Mucosa of stomach (tissue), 1 donor: ENCODE measurements around the gene IKZF1.

ENCODE experiments used
- H3K27me3 ChIP-seq: one replicate; pipeline ENCODE4 v1.7.0; 2013; ENCODE audit warnings: mild to moderate bottlenecking, low read length; ENCODE audit not compliant: control insufficient read depth, insufficient read depth
- H3K36me3 ChIP-seq: one replicate; pipeline ENCODE4 v1.7.0; 2013; ENCODE audit warnings: low read length; ENCODE audit not compliant: control insufficient read depth, insufficient read depth
- H3K4me1 ChIP-seq: one replicate; pipeline ENCODE4 v1.7.0; 2013; ENCODE audit warnings: mild to moderate bottlenecking, low read length; ENCODE audit not compliant: control insufficient read depth, insufficient read depth
- H3K4me3 ChIP-seq: one replicate; pipeline ENCODE4 v1.7.0; 2013; ENCODE audit warnings: low read length
- H3K9ac ChIP-seq: one replicate; pipeline ENCODE4 v1.7.0; 2013; ENCODE audit warnings: mild to moderate bottlenecking, low read length, moderate library complexity
- H3K9me3 ChIP-seq: one replicate; pipeline ENCODE4 v1.7.0; 2013; ENCODE audit warnings: mild to moderate bottlenecking, low read length, moderate library complexity; ENCODE audit not compliant: control insufficient read depth
- donor health status: Pancreatic carcinoma.

IKZF1 gene

GRCh38 chr7:50347693-50348092 is 43.2 kb downstream of the IKZF1 start:
- Histone ChIP-seq H3K4me3 (no peak overlapping the region), H3K36me3 (no peaks in the 10 kb centered on the region), H3K9me3 (no peaks in the 10 kb centered on the region), H3K27me3 (no peaks in the 10 kb centered on the region), H3K4me1 (no peaks in the 10 kb centered on the region), H3K9ac (no peak overlapping the region)

DNA sequence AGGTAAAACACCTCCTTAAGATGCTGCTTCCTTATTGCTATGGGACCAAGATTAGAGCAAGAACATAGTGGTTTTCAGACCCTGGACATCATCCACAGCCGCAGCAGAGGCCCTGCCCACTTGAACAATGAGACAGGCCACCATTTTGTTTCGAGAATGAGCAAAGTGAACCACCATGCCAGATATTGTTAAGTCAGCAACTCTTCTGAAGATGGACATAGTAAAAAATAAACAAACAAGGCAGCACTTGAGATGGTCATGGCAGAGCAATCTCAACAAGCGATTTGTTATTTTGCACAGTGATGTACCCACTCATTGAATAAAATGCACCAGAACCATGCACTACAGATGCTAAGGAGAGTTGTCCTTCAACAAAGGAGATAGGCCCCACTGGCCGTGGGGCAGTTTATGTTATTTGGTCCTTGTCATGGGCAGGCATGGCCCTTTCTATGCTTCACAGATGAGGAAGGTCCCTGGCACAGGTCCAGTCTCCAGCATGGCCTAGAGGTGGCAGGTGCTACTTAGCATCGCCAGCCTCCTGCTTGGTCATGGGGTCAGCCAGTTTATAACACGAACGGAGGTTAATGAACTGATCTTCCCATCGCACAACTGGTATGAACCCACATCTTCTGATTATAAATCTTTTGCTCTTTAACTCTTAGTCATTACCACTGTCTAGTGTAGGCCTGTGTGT is 44.1 kb downstream of the IKZF1 start:
- no peak overlapping the region for H3K9ac ChIP-seq
- no peaks in the 10 kb centered on the region for H3K36me3 ChIP-seq
- H3K9me3 ChIP-seq = no peaks in the 10 kb centered on the region
- no peaks in the 10 kb centered on the region for H3K4me1 ChIP-seq
- no peak overlapping the region for H3K4me3 ChIP-seq
- H3K27me3 ChIP-seq = no peaks in the 10 kb centered on the region

GRCh38 chr7:50349399-50349798 is 44.9 kb downstream of the IKZF1 start:
- Histone ChIP-seq H3K27me3 (no peaks in the 10 kb centered on the region), H3K9me3 (no peaks in the 10 kb centered on the region), H3K4me3 (no peak overlapping the region), H3K4me1 (no peaks in the 10 kb centered on the region), H3K9ac (no peak overlapping the region), H3K36me3 (no peaks in the 10 kb centered on the region)

GRCh38 chr7:50349963-50350944 is 45.7 kb downstream of the IKZF1 start:
- Histone ChIP-seq H3K9ac (no peak overlapping the region), H3K4me3 (no peak overlapping the region), H3K9me3 (no peaks in the 10 kb centered on the region), H3K27me3 (peaks cover 3% of the 10 kb centered on the region), H3K36me3 (no peaks in the 10 kb centered on the region), H3K4me1 (no peaks in the 10 kb centered on the region)

DNA sequence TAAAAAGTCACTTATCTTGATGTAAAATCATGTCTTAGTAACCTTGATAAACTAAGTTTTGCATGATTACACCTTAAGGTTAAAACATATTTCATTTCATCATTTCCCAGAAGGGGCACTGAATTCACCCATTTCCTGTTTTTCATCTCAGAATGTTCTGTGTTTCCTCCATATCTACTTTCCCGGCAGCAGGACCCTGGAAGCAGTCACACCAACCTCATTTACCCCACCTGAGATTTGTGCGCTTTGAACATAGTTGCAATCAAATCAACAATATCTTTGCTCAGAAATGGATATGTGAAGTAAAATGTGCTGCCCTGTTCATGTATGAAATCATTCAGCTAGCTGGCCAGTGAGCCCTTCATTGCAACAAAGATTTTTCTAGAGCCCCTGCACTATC is 46.8 kb downstream of the IKZF1 start:
- H3K9ac ChIP-seq = no peak overlapping the region
- H3K4me3 ChIP-seq = no peak overlapping the region
- no peaks in the 10 kb centered on the region for H3K4me1 ChIP-seq
- H3K36me3 ChIP-seq = no peaks in the 10 kb centered on the region
- H3K27me3 ChIP-seq = peaks cover 3% of the 10 kb centered on the region
- H3K9me3 ChIP-seq = no peaks in the 10 kb centered on the region

GRCh38 chr7:50352282-50352681 is 47.8 kb downstream of the IKZF1 start:
- no peaks in the 10 kb centered on the region for H3K36me3 ChIP-seq
- no peak overlapping the region for H3K4me3 ChIP-seq
- H3K9me3 ChIP-seq = no peaks in the 10 kb centered on the region
- peaks cover 3% of the 10 kb centered on the region for H3K27me3 ChIP-seq
- no peak overlapping the region for H3K9ac ChIP-seq
- H3K4me1 ChIP-seq = no peaks in the 10 kb centered on the region

- no peak overlapping the region for H3K4me3 ChIP-seq
- peaks cover 8% of the 10 kb centered on the region for H3K27me3 ChIP-seq
- H3K9ac ChIP-seq = no peak overlapping the region
- H3K36me3 ChIP-seq = no peaks in the 10 kb centered on the region
- H3K4me1 ChIP-seq = no peaks in the 10 kb centered on the region
- H3K9me3 ChIP-seq = no peaks in the 10 kb centered on the region
Observed at GRCh38 chr7:50352751-50353150, 48.2 kb downstream of the IKZF1 start.

DNA sequence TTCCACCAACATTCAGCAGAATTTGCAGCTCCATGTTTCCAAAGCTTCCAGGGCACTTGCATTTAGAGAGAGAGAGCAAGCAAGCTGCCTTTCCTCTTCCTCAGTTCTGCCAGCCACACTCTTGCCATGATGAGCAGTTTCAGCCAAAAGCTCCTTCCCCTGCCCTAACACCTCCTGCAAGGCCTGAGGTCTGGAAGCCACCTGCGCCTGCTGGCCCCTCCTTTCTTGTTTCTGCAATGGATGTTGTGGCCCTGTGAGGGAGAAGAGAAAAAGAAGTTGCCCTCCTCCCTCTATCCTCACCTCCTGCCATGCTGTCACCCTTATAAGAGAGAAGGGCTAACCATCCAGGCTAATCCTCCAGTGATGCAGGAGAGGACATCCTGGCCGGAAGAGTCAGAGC is 48.7 kb downstream of the IKZF1 start:
- Histone ChIP-seq H3K36me3 (no peaks in the 10 kb centered on the region), H3K4me3 (no peak overlapping the region), H3K4me1 (no peaks in the 10 kb centered on the region), H3K27me3 (peaks cover 9% of the 10 kb centered on the region), H3K9me3 (no peaks in the 10 kb centered on the region), H3K9ac (no peak overlapping the region)

- Histone ChIP-seq H3K4me1 (no peaks in the 10 kb centered on the region), H3K27me3 (peaks cover 9% of the 10 kb centered on the region), H3K9ac (no peak overlapping the region), H3K9me3 (no peaks in the 10 kb centered on the region), H3K4me3 (no peak overlapping the region), H3K36me3 (no peaks in the 10 kb centered on the region)
Observed at GRCh38 chr7:50353894-50354595, 49.5 kb downstream of the IKZF1 start.

DNA sequence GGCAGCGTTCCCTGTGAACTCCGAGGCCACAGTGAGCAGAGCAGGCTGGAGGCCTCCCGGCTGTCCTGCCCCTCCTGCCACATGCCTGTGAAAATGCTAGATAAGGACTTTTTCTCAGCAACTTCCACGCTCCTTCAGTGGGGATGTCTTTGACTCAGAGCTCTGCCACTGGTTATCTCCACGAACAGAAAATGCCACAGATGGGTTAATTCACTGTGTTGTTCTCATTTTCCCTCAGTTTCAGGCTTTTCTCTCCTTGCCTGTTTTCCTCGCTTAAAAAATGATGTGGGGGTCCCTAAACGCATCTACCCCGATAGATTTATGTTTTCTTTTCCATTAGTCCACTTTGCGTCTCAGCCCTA is 51.3 kb downstream of the IKZF1 start:
- no peak overlapping the region for H3K4me3 ChIP-seq
- peaks cover 9% of the 10 kb centered on the region for H3K27me3 ChIP-seq

GRCh38 chr7:50356212-50356944 is 51.9 kb downstream of the IKZF1 start:
- Histone ChIP-seq H3K27me3 (peaks cover 9% of the 10 kb centered on the region), H3K36me3 (no peaks in the 10 kb centered on the region), H3K4me3 (no peak overlapping the region), H3K4me1 (no peaks in the 10 kb centered on the region), H3K9ac (no peak overlapping the region), H3K9me3 (no peaks in the 10 kb centered on the region)

More for the DNA sequence above, 51.3 kb downstream of the IKZF1 start:
- no peaks in the 10 kb centered on the region for H3K9me3 ChIP-seq
- no peaks in the 10 kb centered on the region for H3K4me1 ChIP-seq
- no peak overlapping the region for H3K9ac ChIP-seq
- no peaks in the 10 kb centered on the region for H3K36me3 ChIP-seq
